ENCODE measurements around the gene BAMBI. TPM values are rescaled to one million over a fixed set of nuclear protein-coding genes. Genes with fewer than 3 reads are reported as not detected.

Gene BAMBI
- total and polyA plus RNA-seq, 8 donors, result 2.3 to 7.9 (median 3.8) TPM

GRCh38 chr10:28719789-28720436, 42.6 kb downstream of the BAMBI start:
- WGBS, 2 donors, result 49 to 56% methylated on average over 8 of the region's 8 CpGs
- no peak for FAIRE-seq

GRCh38 chr10:28721318-28721951, 44.1 kb downstream of the BAMBI start:
- Histone ChIP-seq H3K4me3 (peak overlapping the region in 1 of 4 donors; percentile 39), H3K36me3 (no peaks in the 10 kb centered on the region), H3K4me1 (peaks cover 0 to 2% (median 0%) of the 10 kb centered on the region in 3 donors), H3K27ac (no peak overlapping the region), H3K27me3 (peaks cover 0 to 4% (median 0%) of the 10 kb centered on the region in 4 donors), H3K9me3 (no peaks in the 10 kb centered on the region)
- WGBS, 2 donors, result 64 to 67% methylated on average over 11 of the region's 11 CpGs
- DNase-seq, result no peak
- no peak for TF ChIP-seq CTCF (IDR thresholded peaks at IDR 0.05)
- no peak for ATAC-seq
- FAIRE-seq, result no peak
- intact Hi-C loops (cut with DNase I), result no loop called here

More at GRCh38 chr10:28719789-28720436, 42.6 kb downstream of the BAMBI start:
- Histone ChIP-seq H3K4me3 (no peak overlapping the region), H3K4me1 (peaks cover 0 to 2% (median 0%) of the 10 kb centered on the region in 3 donors), H3K27ac (no peak overlapping the region), H3K27me3 (peaks cover 0 to 4% (median 0%) of the 10 kb centered on the region in 4 donors), H3K36me3 (no peaks in the 10 kb centered on the region), H3K9me3 (no peaks in the 10 kb centered on the region)
- intact Hi-C loops (cut with DNase I), result no loop called here
- DNase-seq (no peak), ATAC-seq (no peak)
- TF ChIP-seq CTCF (IDR thresholded peaks at IDR 0.05), result no peak

GRCh38 chr10:28722065-28722803, 44.9 kb downstream of the BAMBI start:
- Histone ChIP-seq H3K27me3 (peaks cover 0 to 4% (median 0%) of the 10 kb centered on the region in 4 donors), H3K27ac (no peak overlapping the region), H3K9me3 (no peaks in the 10 kb centered on the region), H3K4me3 (peak overlapping the region in 3 of 4 donors; percentile 21 to 39 (median 31)), H3K4me1 (peaks cover 0 to 2% (median 0%) of the 10 kb centered on the region in 3 donors), H3K36me3 (no peaks in the 10 kb centered on the region)
- FAIRE-seq (no peak), DNase-seq (peak in 4 of 6 donors; percentile 24 to 68 (median 42)), ATAC-seq (peak; percentile 55 to 72 (median 71))
- intact Hi-C loops (cut with DNase I), result no loop called here
- no peak for TF ChIP-seq CTCF (IDR thresholded peaks at IDR 0.05)
- 1 to 2% methylated on average over 46 of the region's 46 CpGs for WGBS, 2 donors

DNA sequence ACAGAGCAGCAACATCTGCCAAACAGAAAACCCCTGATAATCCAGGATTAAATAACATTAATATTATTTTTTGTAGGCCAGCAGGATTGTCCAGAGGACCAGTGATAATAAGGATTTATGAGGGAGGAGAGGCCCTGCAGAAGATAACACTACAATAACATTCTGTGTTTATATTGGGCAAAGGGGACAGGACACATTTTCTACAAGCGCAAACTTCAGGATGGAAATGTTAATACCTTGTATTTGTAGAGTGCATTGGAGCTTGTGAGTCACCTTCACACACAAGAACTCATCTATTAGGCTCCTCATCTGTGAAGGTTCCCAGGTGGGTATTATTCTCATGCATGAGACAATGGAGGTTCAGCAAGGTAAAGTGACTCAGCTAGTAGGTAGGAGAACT, 51.0 kb downstream of the BAMBI start:
- FAIRE-seq, result no peak

More for the DNA sequence above, 51.0 kb downstream of the BAMBI start:
- Histone ChIP-seq H3K4me1 (no peaks in the 10 kb centered on the region), H3K4me3 (no peak overlapping the region), H3K36me3 (no peaks in the 10 kb centered on the region), H3K27ac (no peak overlapping the region), H3K9me3 (no peaks in the 10 kb centered on the region), H3K27me3 (no peaks in the 10 kb centered on the region)
- no peak for DNase-seq
- intact Hi-C loops (cut with DNase I), result no loop called here
- ATAC-seq, result no peak
- WGBS, 2 donors, result 71 to 82% methylated on average over 1 of the region's 1 CpG
- no peak for TF ChIP-seq CTCF (IDR thresholded peaks at IDR 0.05)

All from pancreas (tissue), 10 donors.